NCI-H1417 (cell line): ENCODE results near the gene FAM131A.

Experiments
- DNase-seq, 3 experiments: peaks; one replicate each; lab custom pipeline; 2025; lab: John Stamatoyannopoulos, UW

Gene FAM131A, protein sequence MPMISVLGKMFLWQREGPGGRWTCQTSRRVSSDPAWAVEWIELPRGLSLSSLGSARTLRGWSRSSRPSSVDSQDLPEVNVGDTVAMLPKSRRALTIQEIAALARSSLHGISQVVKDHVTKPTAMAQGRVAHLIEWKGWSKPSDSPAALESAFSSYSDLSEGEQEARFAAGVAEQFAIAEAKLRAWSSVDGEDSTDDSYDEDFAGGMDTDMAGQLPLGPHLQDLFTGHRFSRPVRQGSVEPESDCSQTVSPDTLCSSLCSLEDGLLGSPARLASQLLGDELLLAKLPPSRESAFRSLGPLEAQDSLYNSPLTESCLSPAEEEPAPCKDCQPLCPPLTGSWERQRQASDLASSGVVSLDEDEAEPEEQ

DNA sequence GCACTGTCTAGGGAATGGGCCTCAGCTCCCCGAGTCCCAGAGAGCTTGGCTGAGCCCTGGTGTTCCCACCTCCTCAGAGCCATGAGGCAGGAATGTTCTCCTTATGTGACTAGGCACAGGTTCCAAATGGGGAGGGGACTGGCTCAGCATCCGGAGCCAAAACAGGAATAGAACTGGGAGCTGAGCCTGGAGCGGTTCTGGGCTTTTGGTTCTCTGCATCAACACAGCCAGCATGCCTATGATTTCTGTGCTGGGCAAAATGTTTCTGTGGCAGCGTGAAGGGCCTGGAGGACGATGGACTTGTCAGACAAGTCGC is at the start of gene FAM131A:
Gene FAM131A, plus strand, starts transcription at position 202 of the 316 bp plus-strand sequence. Its CDS starts 31 bp downstream, at position 233.
- peak in 1 of 3 experiments; percentile 27 for DNase-seq

DNA sequence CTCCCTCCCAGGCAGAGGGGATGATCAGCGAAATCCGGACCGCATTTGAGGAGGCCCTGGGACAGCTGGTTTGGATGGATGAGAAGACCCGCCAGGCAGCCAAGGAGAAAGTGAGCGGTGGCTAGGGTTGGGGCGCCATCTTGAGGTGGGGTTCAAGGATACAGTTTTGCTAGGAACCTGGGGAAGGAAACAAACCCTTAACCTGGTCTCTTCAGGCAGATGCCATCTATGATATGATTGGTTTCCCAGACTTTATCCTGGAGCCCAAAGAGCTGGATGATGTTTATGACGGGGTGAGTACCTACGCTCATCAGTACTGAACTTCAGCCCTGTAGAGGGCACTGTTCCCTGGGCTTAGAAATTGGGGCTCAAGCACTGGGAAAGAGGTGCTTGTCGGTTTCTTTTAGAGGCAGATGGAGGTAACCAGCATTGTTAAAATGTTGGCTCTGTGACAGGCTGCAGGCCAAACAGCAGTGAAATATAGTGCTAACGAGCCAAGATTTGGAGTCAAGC is 47.9 kb upstream of the FAM131A start:
- DNase-seq, result peak; percentile 57 to 80 (median 61)

DNA sequence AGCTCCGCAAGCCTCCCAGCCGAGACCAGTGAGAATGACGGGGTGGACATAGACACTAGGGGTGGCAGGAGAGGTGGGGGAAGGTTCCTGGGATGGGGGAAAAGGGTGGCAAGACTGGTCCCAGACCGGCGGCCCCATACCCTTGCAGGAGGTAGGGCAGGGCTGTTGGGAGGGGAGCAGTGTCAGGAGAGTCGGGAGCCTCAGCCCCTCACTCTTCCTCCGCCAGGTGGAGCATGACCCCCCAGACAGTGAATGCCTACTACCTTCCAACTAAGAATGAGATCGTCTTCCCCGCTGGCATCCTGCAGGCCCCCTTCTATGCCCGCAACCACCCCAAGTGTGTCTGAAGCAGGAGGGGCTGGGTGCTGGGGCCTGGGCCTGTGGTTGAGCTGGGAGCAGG is 47.1 kb upstream of the FAM131A start:
- no peak for DNase-seq

DNA sequence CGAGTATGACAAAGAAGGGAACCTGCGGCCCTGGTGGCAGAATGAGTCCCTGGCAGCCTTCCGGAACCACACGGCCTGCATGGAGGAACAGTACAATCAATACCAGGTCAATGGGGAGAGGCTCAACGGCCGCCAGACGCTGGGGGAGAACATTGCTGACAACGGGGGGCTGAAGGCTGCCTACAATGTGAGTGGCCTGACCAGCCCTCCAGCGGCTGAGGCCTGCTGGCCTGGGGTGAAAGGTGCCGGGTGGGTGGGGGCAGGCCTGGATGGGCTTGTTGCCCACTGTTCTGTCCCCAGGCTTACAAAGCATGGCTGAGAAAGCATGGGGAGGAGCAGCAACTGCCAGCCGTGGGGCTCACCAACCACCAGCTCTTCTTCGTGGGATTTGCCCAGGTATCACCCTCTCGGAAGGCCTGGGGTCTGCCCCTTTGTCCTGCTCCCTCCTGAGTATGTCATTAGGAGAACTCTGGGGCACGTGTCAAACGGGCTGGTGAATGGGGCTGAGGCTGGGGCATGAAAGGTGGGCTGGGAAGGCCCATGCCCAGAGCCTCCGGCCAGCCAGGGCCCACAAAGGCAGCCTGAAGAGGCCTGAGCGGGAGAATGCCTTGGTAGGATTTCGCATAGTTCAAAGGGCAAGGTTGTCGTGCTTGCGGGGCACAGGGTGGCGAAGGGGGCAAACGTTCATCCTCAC is 46.2 kb upstream of the FAM131A start:
- DNase-seq, result no peak

DNA sequence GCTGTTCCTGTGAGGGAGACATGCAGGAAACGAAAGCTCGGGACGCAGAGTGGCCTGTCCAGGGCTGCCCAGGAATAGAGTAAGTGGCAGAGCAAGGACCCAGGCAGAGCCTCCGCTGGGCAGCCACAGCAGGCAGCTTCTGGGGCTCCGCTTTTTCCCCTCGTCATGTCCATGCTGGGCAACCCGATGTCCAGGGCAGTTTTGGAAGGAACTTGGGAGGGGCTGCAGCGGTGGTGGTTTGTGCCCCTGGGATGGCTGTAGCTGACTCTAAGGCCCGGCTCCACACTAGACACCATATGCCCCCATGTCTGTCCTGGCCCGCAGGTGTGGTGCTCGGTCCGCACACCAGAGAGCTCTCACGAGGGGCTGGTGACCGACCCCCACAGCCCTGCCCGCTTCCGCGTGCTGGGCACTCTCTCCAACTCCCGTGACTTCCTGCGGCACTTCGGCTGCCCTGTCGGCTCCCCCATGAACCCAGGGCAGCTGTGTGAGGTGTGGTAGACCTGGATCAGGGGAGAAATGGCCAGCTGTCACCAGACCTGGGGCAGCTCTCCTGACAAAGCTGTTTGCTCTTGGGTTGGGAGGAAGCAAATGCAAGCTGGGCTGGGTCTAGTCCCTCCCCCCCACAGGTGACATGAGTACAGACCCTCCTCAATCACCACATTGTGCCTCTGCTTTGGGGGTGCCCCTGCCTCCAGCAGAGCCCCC is 45.5 kb upstream of the FAM131A start:
- no peak for DNase-seq

DNA sequence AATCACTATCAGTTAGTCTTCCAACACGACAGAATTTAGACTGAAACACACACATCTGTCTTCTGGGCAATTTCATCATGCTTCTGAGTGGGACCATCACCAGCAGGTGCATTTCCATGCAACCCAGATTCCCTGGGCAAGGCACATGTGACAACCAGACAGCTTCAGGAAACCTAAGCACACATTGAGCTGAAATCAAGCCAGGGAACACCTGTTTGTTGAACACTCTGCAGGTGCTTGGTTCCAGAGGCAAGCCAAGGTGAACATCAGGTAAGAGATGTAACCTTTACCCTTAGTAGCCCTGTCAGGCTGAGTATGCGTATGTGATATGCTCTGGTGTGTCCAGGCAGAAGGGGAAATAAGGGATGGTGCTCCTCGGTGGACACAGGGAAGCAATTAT is 41.6 kb upstream of the FAM131A start:
- DNase-seq, result peak in 1 of 3 experiments; percentile 22

DNA sequence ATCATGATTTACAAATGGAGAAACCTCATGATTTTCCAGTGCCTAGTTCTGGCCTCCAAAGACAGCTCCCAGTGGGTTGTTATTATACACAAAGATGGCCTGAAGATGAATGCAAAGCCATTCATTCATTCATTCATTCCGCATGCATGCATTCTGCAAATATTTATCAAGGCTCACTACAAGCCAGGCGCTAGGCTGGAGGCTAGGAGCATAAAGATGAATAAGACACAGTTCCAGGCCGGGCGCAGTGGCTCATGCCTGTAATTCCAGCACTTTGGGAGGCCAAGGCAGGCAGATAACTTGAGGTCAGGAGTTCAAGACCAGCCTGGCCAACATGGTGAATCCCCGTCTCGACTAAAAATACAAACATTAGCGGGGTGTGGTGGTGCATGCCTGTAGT is 40.8 kb upstream of the FAM131A start:
- DNase-seq, result no peak

DNA sequence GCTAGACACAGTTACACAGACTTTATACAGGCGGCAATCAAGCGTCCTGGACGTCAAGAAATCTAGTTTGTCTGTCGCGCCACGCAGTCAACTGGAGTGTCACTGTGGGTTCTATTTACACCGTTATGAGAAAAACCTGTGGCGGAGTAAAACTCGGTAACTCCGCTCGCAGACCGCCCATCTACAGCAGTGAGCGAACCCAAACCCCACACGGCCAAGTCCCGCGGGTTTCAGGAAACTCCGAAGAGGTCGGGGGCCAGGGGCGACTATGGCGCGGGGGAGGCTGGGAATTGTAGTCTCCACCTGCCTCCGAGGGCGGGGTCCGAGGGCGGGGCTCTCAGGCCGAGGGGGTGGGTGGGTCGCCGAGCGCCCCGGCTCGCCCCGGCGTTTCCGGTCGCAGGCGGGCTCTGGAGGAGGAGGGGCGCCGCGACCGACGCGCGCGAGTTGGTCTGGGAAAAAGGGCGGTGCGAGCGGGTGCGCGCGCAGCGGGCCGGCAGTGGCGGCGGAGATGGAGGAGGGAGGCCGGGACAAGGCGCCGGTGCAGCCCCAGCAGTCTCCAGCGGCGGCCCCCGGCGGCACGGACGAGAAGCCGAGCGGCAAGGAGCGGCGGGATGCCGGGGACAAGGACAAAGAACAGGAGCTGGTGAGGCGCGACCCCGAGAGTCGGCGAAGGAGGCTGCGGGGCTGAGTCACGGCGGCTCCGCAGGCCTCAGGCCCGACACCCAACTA is 38.5 kb upstream of the FAM131A start, which contains the start of gene PSMD2:
Gene PSMD2, plus strand, starts transcription at position 483 of the 729 bp plus-strand sequence. Its CDS starts 26 bp downstream, at position 509.
- peak; percentile 95 to 99 (median 99) for DNase-seq

DNA sequence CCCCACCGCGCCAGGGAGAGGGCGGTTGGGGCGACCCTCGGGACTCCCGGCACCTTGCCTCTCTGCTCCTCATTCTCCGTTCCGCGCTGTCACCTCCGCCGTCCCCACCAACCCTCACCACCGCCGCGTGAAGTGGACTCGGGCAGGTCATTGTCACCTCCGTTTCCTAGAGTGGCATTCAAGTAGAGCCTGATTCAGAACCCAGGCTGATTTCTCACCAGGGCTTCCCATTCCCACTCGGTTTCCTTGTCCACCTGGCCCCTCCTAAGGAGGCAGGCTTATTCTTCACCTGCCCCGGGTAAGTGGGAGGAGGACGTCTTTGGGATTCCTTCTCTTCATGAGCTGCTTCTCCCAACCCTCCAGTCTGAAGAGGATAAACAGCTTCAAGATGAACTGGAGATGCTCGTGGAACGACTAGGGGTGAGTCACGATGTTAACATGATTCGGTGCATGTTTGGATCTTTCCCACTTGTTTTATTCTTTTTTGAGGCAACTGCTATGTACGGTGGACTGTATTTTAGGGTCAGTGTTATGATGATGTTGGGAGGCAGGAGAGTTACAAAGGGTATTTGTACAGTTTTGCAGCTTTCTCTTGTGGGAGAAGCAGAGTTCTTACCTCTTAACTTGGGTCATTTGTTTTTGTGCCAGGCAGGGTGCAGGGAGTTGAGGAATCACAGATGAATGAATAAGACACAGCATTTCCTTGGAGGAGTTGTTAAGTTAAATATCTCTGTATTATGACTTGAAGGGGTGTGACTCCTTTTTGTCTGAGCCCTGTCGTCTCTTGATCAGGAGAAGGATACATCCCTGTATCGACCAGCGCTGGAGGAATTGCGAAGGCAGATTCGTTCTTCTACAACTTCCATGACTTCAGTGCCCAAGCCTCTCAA is 37.7 kb upstream of the FAM131A start:
- DNase-seq, result no peak

DNA sequence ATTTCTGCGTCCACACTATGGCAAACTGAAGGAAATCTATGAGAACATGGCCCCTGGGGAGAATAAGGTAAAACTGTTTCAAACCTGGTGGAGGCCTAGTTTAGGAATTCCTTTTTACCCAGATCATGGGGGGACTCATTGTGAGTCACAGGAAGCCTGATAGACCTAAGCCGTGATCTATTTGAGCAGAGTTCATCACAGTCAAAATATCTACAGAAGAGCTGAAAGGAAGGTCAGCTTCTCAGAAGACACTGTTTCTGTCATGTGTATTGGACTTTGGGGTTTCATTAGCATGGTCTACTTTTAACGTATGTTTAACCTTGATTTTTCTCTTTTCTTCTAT is 37.1 kb upstream of the FAM131A start:
- DNase-seq, result no peak

DNA sequence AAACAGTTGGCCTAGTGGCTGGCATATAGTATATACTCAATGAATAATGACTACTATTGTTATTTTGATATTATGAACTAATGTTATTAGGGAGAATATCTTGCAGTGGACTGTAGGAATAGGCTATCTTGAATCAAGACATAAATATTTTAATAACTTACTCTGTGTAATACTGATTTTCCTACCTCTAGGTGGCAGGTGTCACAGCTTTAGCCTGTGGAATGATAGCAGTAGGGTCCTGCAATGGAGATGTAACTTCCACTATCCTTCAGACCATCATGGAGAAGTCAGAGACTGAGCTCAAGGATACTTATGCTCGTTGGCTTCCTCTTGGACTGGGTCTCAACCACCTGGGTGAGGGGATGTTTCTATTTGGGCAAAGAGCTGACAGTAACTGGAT is 31.8 kb upstream of the FAM131A start:
- peak in 1 of 3 experiments; percentile 19 for DNase-seq

DNA sequence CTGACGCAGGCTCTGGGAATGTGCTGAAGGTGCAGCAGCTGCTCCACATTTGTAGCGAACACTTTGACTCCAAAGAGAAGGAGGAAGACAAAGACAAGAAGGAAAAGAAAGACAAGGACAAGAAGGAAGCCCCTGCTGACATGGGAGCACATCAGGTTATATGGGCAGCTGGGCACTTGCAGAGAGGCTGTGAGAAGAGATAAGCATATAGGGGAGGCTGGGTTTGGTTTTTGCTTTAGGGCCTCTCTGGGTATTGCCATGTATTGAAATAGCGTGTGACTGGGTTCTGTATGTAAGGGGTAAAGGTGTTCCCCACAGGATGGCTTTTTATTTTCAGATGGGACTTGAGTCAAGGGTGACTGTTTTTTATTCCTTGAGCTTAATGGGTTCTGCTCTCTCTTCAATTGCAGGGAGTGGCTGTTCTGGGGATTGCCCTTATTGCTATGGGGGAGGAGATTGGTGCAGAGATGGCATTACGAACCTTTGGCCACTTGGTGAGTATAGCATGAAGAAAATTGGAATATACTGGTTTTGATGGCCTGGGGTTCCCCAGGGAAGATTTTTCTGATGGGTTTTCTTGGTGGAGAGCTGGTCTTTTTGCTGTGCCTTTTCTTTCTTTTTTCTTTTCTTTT is 30.9 kb upstream of the FAM131A start:
- DNase-seq, result no peak

DNA sequence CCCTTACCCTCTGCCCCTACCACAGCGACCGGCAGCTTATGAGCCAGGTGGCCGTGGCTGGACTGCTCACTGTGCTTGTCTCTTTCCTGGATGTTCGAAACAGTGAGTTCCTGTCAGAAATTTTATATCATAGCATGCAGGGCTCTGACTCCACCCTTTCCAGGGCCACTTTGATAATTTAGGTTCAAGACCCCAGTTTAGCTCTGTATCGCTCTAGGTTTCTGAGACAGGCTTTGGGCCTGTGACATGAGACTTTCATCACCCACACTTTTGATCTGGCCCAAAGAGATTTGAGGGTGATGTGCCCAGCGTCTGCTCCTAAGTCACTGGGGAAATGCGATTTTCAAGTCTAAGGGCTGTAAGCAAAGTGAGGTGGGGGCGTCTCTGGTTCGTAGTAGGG is 29.5 kb upstream of the FAM131A start:
- no peak for DNase-seq

DNA sequence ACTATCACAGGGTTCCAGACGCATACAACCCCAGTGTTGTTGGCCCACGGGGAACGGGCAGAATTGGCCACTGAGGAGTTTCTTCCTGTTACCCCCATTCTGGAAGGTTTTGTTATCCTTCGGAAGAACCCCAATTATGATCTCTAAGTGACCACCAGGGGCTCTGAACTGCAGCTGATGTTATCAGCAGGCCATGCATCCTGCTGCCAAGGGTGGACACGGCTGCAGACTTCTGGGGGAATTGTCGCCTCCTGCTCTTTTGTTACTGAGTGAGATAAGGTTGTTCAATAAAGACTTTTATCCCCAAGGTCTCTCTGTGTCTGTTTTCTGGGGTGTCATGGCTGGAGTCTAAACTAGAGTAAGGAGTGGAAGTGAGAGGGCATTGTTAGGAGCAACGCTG is 28.7 kb upstream of the FAM131A start:
- DNase-seq, result no peak

DNA sequence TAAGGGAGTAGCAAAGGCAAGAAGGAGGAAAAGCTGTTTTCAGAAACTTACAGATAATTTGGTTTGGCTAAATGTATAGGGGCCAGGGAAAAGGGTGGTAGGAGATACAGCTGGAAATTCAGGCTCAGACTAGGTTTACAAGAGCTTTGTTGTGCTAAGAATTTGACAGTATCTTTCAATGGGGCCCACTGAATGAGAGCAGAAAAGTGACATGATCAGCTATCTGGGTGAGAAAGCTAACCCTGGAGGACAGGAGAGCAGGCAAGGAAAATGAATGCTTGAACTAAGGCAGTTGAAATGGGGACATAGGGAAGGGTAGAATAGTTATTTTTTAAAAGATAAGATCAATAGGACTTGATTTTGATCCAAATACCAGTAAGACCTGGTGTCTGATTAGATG is 25.8 kb upstream of the FAM131A start:
- no peak for DNase-seq

DNA sequence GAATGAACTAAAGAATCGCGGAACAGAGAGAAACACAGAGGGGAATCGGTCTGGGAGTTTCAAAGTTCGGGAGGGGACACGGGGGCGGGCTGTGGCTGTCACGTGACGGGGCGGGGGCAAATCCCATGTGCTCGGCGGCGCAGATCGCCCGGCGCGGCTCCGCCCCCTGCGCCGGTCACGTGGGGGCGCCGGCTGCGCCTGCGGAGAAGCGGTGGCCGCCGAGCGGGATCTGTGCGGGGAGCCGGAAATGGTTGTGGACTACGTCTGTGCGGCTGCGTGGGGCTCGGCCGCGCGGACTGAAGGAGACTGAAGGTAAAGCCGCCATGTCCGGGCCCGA is 23.1 kb upstream of the FAM131A start, which contains the start of gene EIF4G1:
Gene EIF4G1, plus strand, starts transcription at position 244 of the 337 bp plus-strand sequence. CDS start 1,191 bp downstream, outside the sequence.
- DNase-seq, result peak; percentile 93 to 97 (median 97)

DNA sequence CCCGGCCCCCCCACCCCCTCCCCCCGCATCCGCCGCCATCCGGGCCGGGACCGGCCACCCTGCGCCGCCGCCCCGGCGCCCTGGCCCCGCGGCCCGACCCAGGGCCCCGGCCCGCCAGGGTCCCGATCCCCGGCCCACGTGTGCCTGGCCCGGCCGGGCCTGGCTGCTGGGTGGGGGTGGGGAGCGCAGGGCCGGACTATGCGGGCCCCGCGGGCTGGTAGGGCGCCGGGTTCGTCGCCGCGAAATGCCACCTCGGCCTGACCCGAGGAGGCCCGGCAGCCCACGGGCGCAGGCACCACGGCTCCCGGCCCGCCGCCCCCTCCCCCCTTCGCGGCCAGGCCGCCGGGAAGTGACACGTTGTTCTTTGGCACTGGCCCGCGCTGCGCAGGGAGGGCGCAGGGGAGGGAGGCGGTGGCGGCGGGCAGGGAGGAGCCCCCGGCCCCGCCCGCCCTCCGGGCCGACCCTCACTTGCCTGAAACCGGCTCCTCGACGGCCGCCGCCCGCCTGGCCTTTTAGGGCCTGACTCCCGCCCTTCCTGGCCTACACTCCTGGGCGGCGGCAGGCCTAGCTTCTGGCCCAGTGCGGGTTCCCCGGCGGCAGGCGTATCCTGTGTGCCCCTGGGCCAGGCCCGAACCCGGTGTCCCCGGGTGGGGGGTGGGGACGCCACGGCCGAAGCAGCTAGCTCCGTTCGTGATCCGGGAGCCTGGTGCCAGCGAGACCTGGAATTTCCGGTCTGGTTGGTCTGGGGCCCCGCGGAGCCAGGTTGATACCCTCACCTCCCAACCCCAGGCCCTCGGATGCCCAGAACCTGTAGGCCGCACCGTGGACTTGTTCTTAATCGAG is 22.5 kb upstream of the FAM131A start:
- peak; percentile 17 to 80 (median 75) for DNase-seq

DNA sequence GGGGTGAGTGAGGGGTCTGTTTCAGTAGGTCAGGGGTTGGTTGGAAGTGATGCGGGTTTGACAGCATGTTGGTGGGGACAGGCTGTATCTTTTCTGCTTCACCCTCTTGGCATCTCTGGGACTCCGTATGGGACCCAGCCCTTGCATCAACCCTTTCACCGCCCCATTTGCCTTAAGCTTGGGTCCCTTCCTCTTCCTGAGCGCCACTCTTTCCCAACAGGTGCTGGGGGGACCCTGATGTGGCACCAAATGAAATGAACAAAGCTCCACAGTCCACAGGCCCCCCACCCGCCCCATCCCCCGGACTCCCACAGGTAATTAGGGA is 21.9 kb upstream of the FAM131A start:
- no peak for DNase-seq

DNA sequence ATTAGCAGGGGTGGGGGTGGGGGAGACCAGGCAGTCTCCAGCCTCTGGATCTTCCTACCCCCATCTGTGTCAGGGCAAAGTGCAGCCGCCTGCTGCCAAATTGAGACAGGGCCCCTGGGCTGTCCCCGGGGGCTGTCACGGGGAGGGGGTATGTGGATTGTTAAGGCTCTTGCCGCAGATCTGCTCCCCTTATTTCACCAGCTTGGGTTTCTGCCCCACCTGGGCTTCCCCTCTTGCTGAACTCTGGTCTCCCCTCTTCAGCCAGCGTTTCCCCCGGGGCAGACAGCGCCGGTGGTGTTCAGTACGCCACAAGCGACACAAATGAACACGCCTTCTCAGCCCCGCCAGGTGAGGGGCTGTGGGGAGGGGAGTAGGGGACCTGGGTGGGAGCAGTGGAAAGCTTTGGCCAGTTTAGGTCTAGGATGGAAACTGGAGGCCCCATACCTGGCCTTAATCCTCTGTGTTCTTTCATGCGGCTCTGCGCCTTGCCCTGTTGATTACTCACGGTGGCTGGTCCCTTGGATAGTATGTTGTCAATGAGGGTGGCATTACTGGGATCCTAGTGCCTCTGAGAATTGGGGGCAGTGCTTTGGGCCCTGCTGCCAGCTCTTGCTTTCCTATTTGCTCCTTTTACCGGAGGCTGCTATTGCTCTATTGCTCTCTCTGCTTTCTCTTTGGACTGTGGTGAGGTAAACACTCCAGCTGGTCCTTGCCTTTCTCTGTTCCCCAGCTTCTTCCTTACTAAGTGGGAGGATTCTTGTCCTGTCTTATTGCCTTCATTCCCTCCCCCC is 21.3 kb upstream of the FAM131A start:
- no peak for DNase-seq
